Measurements from ENCODE around the gene SERPINA7.

GRCh38 chrX:106009145-106009544 lies 29.4 kb downstream of the SERPINA7 start:
- TF ChIP-seq CTCF (IDR thresholded peaks at IDR 0.05), result no peak
- no peak for TF ChIP-seq EP300 (IDR thresholded peaks at IDR 0.05)

Measured in stomach (tissue), 4 donors.